GM18508 (cell line): ENCODE data around the gene ITPKA.
"Not testable (repeated sequence)": the region's sequence is repeated elsewhere in the genome, so short reads cannot be mapped to it uniquely, and the experiment has no call there.

Experiments used
- ATAC-seq: cut with Tn5 transposase; IDR thresholded peaks from one replicate; pipeline ENCODE4 v1.9.1; 2021; ENCODE audit warnings: moderate number of reproducible peaks; ENCODE audit not compliant: insufficient read depth, unreplicated experiment

ITPKA gene

GRCh38 chr15:41493205-41493901, at the start of gene ITPKA:
Gene ITPKA (plus strand): TSS chr15:41493874. CDS start chr15:41493928, 54 bp downstream.
- ATAC-seq, result no peak

DNA sequence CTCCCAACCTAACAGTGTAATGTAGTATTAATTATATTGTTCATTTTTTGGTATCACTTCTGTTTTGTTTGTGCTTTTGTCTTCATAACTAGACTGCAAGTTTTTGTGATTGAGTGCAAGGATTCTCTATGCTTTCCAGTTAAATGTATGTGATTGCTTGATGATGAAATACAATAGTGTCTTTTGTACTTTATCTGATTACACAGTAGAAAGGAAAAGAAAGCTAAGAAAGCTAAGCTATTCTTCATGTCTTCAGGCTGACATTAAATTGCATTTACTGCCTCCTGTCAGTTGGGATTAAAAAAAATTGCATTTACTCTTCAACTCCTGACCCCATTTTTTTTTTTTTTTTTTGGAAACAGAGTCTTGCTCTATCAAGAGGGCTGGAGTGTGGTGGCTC, 48.3 kb upstream of the ITPKA start:
- ATAC-seq, result no peak

DNA sequence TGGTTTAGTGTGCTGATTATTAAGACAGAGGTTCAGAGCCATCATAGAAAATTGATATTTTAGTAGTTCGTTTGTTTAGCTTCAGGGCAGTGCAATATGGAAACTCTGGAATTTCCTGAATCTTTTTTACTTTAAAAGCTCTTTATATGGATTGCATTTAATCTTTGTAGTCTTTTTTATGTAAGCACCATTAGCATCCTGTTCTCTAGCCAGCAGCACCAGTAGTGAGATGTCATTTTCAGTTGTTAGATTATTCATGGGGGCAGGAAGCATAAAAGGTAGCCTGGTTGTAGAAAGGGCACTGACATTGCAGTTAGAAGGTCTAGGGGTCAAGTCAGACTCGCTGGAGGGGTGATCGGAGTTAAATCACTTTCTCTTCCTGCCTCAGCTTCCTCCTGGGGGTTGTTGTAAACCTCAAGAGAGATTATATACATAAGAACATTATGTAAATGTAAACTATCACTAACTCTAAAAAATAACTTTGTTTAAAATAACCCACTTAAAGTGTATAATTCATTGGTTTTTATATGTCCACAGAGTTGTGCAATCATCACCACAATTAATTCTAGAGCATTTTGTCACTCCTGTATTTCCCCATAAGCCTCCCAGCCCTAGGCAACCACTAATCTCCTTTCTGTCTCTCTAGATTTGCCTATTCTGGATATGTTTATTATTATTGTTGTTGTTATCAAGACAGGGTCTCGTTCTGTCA, 31.4 kb upstream of the ITPKA start:
- ATAC-seq, result no peak

DNA sequence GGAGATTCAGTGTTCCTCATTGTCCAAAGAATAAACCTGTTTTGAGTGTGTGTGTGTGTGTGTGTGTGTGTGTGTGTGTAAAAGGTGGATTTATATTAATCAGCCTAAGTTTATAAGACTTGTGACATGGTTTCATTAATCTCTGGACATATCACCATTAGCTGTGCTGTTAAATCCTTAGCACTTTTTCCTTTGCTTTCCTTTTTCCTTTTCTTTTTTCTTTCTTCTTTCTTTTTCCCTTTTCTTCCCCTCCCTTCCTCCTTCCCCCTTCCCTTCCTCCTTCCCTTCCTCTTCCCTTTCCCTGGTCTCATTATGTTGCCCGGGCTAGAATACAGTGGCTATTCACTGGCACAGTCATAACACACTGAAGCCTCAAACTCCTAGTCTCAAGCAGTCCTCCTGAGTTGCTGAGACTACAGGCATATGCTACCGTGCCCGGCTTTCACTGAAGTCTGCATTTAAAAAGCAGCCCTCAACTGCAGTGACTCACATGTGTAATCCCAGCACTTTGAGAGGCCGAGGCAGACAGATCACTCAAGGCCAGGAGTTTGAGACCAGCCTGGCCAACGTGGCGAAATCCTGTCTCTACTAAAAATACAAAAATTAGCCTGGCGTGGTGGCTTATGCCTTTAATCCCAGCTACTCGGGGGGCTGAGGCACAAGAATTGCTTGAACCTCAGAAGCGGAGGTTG, 28.6 kb upstream of the ITPKA start:
- ATAC-seq, result no peak

GRCh38 chr15:41465822-41466421, 27.8 kb upstream of the ITPKA start:
- ATAC-seq, result no peak

GRCh38 chr15:41466711-41467110, 27.0 kb upstream of the ITPKA start:
- ATAC-seq, result no peak

DNA sequence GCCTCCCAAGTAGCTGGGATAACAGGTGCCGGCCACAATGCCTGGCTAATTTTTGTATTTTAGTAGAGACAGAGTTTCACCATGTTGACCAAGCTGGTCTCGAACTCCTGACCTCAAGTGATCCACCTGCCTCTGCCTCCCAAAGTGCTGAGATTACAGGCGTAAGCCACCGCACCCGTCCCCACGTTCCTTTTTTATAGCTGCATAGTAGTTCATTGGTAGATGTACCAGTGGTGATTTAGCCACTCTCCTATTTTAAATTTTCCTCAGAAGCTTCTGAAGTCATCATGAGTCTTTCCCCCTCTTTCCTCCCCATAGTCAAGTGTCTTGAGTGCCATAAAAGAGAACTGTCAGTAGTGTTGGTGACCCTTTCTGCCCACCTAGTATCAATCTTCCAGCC, 24.0 kb upstream of the ITPKA start:
- not testable (repeated sequence) for ATAC-seq

GRCh38 chr15:41473418-41473817, 20.3 kb upstream of the ITPKA start:
- no peak for ATAC-seq

DNA sequence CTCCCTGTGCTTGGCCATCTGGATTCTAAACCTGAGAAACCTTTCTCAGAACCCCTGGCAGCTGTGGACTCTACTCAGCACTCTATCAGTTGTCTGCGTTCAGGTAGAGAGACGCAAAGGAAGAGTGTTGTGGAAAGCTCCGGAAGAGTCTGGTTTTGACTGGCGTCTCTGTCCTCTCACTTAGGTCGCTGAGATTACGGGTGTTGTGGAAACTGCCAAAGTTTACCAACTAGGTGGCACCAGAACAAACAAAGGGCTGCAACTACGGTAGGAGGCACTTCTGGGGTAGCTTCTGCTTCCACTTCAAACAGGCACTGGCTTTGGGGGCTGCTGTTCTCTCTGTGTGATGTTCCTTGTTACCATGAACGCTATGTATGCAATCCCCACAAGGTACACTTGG, 19.2 kb upstream of the ITPKA start:
- ATAC-seq, result no peak

DNA sequence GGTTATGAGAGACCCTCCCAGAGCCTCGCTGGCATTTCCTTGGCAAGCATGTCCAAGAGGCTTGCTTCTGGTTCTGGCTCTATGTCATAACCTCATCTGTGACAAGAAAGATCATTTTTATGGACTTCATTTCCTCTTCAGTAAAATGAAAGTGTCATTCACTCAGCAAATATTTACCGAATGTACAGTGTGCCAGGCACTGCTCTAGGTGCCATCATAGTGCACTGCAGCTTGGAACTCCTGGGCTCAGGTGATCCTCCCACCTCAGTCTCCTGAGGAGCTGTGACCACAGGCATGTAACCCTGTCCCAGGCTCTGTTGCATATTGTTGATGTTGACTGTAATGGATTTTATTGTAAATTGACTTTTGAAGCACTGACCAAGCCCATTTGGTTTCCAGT, 18.7 kb upstream of the ITPKA start:
- no peak for ATAC-seq

GRCh38 chr15:41476416-41477048, 17.1 kb upstream of the ITPKA start:
- no peak for ATAC-seq

DNA sequence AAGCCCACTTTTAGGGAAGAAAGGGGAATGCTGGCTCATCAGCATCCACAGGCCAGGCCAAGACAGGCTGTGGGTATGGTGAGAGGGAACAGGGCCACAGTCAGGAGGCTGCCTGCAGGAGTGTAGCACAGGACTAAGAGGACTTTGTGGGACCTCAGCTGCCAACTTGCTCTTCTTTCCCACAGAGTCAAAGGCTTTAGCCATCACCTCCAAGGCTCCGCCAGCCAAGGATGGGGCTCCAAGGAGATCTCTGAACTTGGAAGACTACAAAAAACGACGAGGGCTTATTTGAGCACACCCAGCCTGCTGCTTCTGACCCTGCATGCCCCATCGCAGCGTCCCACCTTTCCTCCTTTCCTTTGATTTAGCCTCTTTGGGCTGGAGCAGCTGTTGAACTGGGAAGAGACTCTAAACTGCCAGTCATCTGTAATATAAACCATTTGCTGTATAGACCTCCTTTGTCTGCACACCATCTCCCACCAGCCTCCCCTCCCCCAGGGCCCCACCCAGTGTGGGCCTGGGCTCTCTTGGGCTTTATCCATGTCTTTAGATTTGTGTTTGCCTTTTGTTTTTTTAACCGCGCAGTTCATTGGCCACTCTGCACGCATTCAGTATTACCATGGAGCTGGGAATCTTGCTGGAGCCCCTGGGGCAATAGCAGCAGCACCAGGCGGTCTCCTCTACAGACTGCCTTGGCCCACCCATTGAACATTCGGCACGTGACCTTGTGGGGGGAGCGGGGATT, 13.1 kb upstream of the ITPKA start:
- ATAC-seq, result no peak

GRCh38 chr15:41482110-41482877, 11.4 kb upstream of the ITPKA start:
- ATAC-seq, result no peak

DNA sequence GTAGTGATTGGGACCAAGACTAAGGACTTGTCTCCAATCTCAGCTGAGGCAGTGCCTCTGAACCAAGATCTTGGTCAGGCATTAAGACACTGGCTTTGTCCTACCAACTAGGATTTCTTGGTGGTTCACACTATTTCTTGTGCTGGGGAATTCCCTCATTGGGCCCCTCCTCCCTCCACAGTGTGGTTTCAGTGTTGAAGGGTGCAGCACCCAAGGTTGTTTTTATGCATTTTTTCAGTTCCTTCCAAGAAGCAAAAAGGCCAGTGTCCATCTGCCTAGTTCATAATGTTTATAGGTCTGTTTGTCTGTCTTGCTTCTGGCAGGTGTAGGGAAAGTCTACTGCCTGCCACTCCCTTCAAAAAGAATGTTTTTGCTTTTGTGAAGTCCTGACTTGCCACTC, 10.6 kb upstream of the ITPKA start:
- ATAC-seq, result peak; percentile 55

- ATAC-seq, result no peak
These were observed 10.2 kb upstream of the ITPKA start for GRCh38 chr15:41483519-41483918.

DNA sequence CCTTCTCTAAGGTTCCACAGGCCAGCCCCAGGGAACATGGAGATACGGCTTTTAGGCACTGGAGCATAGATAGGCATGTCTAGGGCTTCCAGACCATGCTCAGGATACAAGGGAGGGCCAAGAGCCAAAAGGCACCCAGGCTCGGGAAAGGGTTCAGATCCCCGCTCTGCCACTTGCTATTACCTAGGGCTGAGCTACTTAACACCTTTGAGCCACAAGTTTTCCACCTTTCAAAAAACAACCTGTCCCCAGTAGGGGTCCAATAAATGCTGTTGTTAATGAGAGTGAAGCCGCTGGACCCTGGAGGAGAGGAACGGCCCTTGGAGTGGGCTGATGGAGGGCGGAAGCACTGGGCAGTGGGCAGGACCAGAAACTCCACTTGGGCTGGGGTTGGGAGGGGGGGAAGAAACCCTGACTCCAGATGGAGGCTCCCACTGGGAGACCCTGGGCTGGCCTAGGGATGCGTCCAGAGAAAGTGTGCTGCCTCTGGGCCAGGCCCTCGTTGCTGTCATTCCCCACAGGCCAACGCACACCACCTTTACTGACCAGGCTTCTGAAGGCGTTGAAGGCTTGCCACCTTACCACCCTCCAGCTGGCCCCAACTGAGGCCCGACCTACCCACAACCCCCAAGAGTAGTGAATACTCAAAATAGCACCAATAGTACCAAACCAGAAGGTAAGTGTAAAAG, 8.6 kb upstream of the ITPKA start:
- no peak for ATAC-seq

DNA sequence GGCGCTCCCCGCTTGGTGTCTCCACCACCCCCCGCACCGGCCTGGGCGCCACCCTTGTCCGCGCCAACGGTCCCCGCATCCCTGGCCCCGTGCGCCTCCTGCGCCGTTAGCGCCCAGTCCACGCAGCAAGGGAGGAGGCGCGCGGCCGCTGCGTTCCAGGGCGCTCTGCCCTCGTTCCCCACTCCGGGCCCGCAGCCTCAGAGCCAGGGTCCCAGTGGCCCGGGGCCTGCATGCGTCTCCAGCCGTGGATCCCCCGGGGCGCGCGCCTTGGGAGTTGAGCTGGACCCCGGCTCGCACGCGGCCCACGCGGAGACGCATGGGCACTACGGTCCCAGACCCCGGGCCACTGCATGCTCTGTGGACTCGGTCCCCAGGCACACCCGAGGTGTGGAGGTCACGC, 7.4 kb upstream of the ITPKA start:
- no peak for ATAC-seq

DNA sequence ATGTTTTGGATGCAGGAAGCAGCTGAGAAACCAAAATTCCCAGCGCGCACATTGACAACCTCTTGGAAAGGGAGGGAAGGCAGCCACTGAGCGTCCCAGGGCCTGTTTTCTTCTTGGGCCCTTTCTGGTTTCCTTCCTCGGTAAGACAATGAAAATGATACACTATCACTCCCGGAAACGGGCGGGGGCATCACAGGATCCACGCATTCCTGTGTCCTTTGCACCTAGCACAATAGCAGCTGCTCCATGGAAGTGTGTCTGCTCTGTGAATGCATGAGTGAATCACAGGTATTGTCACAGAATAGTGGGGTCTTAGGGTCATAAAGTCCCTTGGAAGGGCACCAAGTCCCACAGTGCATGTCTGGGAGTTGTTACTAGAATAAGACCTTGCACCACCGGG, 6.3 kb upstream of the ITPKA start:
- no peak for ATAC-seq

- no peak for ATAC-seq
These were observed 5.9 kb upstream of the ITPKA start for GRCh38 chr15:41487802-41488201.
